GM23338 (cell line): ENCODE measurements around the gene JOSD2. TPM values are rescaled to one million over a fixed set of nuclear protein-coding genes. Genes with fewer than 3 reads are reported as not detected.

Experiments
- ATAC-seq: fragments of 200-7000 bp; cut with Tn5 transposase; 3 replicates; pipeline ENCODE4 v1.9.1; 2020
- DNase-seq: peaks from one replicate; pipeline ENCODE4 v3.0.0-alpha.2; 2015; ENCODE audit warnings: low spot score
- H2AFZ ChIP-seq: fragments of 200-600 bp; sonication (generic); 2 replicates; pipeline ENCODE4 v1.8.0; 2016; ENCODE audit warnings: antibody characterized with exemption, mild to moderate bottlenecking, moderate library complexity
- H3F3A ChIP-seq: fragments of 200-600 bp; sonication (generic); replicated peaks from 2 replicates; pipeline ENCODE4 v1.8.0; 2017; ENCODE audit warnings: antibody characterized with exemption, mixed run types, low read depth
- H3K27ac ChIP-seq: fragments of 200-600 bp; sonication (generic); 2 replicates; pipeline ENCODE4 v1.6.1; 2016; ENCODE audit warnings: low read depth
- H3K27me3 ChIP-seq: fragments of 200-600 bp; sonication (generic); 2 replicates; pipeline ENCODE4 v1.8.0; 2016; ENCODE audit warnings: mild to moderate bottlenecking, mixed run types, moderate library complexity; ENCODE audit not compliant: insufficient read depth
- H3K36me3 ChIP-seq: fragments of 200-600 bp; sonication (generic); 2 replicates; pipeline ENCODE4 v1.8.0; 2016; ENCODE audit warnings: mild to moderate bottlenecking; ENCODE audit not compliant: insufficient read depth
- H3K4me1 ChIP-seq: fragments of 200-600 bp; sonication (generic); 2 replicates; pipeline ENCODE4 v1.8.0; 2016; ENCODE audit warnings: mild to moderate bottlenecking, moderate library complexity; ENCODE audit not compliant: insufficient read depth
- H3K4me2 ChIP-seq: fragments of 200-600 bp; sonication (generic); 2 replicates; pipeline ENCODE4 v1.7.1; 2017; ENCODE audit warnings: mixed run types
- H3K4me3 ChIP-seq: fragments of 200-600 bp; sonication (generic); 2 replicates; pipeline ENCODE4 v1.6.1; 2016; ENCODE audit warnings: mixed run types
- H3K79me2 ChIP-seq: fragments of 200-600 bp; sonication (generic); replicated peaks from 2 replicates; pipeline ENCODE4 v1.8.0; 2017; ENCODE audit warnings: mild to moderate bottlenecking; ENCODE audit not compliant: insufficient read depth
- H3K9me2 ChIP-seq: fragments of 200-600 bp; sonication (generic); 2 replicates; pipeline ENCODE4 v1.8.0; 2017; ENCODE audit not compliant: insufficient read depth
- H4K20me1 ChIP-seq: fragments of 200-600 bp; sonication (generic); replicated peaks from 2 replicates; pipeline ENCODE4 v1.8.0; 2017; ENCODE audit warnings: mild to moderate bottlenecking; ENCODE audit not compliant: insufficient read depth
- H3K27ac Mint-ChIP-seq: 2 replicates; pipeline ENCODE4 v1.8.0; 2020; ENCODE audit warnings: inconsistent platforms, mild to moderate bottlenecking, moderate library complexity, mixed read lengths
- H3K27me3 Mint-ChIP-seq: 3 replicates; pipeline ENCODE4 v1.8.0; 2022; ENCODE audit warnings: low read depth, mild to moderate bottlenecking, moderate library complexity, mixed read lengths, inconsistent platforms; ENCODE audit not compliant: insufficient read depth, poor library complexity
- H3K36me3 Mint-ChIP-seq: 3 replicates; pipeline ENCODE4 v1.8.0; 2021; ENCODE audit warnings: low read depth, mild to moderate bottlenecking, inconsistent platforms, moderate library complexity, mixed read lengths
- H3K4me1 Mint-ChIP-seq: 3 replicates; pipeline ENCODE4 v1.8.0; 2020; ENCODE audit warnings: mild to moderate bottlenecking, inconsistent platforms, mixed read lengths
- H3K4me3 Mint-ChIP-seq: 3 replicates; pipeline ENCODE4 v1.8.0; 2021; ENCODE audit warnings: moderate library complexity, mild to moderate bottlenecking, inconsistent platforms, mixed read lengths
- H3K9me3 Mint-ChIP-seq: 3 replicates; pipeline ENCODE4 v1.8.0; 2020; ENCODE audit warnings: moderate library complexity, mild to moderate bottlenecking, inconsistent platforms, mixed read lengths
- CREB1 ChIP-seq: fragments of 250-450 bp; sonication (Bioruptor Pico); IDR thresholded peaks from 2 replicates; pipeline ENCODE4 v1.5.0; 2020; ENCODE audit warnings: low read depth, mild to moderate bottlenecking, moderate library complexity
- EZH2 ChIP-seq: fragments of 200-600 bp; sonication (generic); IDR thresholded peaks from one replicate; pipeline ENCODE4 v1.8.0; 2017; ENCODE audit warnings: antibody characterized with exemption, mild to moderate bottlenecking, low read depth; ENCODE audit not compliant: unreplicated experiment
- EZH2phosphoT487 ChIP-seq: fragments of 200-600 bp; sonication (generic); IDR thresholded peaks from one replicate; pipeline ENCODE4 v1.8.1; 2018; ENCODE audit warnings: antibody characterized with exemption; ENCODE audit not compliant: unreplicated experiment
- JUNB ChIP-seq: IDR thresholded peaks from one replicate; pipeline ENCODE4 v1.6.1; 2016; ENCODE audit warnings: antibody characterized with exemption; ENCODE audit not compliant: unreplicated experiment
- NANOG ChIP-seq: IDR thresholded peaks from 2 replicates; pipeline ENCODE4 v1.6.1; 2016; ENCODE audit warnings: antibody characterized with exemption, borderline replicate concordance
- POLR2AphosphoS5 ChIP-seq: IDR thresholded peaks from 2 replicates; pipeline ENCODE4 v1.6.1; 2016; ENCODE audit warnings: antibody characterized with exemption, low read depth
- STAT1 ChIP-seq: IDR thresholded peaks from one replicate; pipeline ENCODE4 v1.6.1; 2016; ENCODE audit warnings: antibody characterized with exemption; ENCODE audit not compliant: unreplicated experiment
- ZNF114 ChIP-seq: fragments of 250-450 bp; sonication (Bioruptor Pico); IDR thresholded peaks from 2 replicates; pipeline ENCODE4 v1.5.0; 2020; ENCODE audit warnings: mild to moderate bottlenecking, moderate library complexity
- ZNF331 ChIP-seq: fragments of 250-450 bp; sonication (Bioruptor Pico); IDR thresholded peaks from 2 replicates; pipeline ENCODE4 v1.5.0; 2020; ENCODE audit warnings: low read depth, mild to moderate bottlenecking, moderate library complexity
- polyA plus RNA-seq: library from polyadenylated mRNA; unstranded; fragments of >200 nt; fragmentation: Nextera tagmentation; extraction: Ambion mirVana; gene quantifications from 2 replicates; pipeline ENCODE4 v1.2.1, GENCODE V29; 2016
- total RNA-seq: library from RNA; depleted of rRNA; stranded (reverse); fragments of >200 nt; shearing (Covaris generic); gene quantifications from 2 replicates; pipeline ENCODE4 v1.2.3, GENCODE V29; 2014
- TF ChIP-seq, protein P1 (sequence below): IDR thresholded peaks from one replicate; pipeline ENCODE4 v1.6.1; 2018; ENCODE audit warnings: antibody characterized with exemption; ENCODE audit not compliant: unreplicated experiment
- TF ChIP-seq, protein P2 (sequence below): IDR thresholded peaks from 2 replicates; pipeline ENCODE4 v1.6.1; 2016; ENCODE audit warnings: antibody characterized with exemption
- TF ChIP-seq, protein P3 (sequence below), 2 experiments: fragments of 200-600 bp in 1 of 2; sonication (generic) in 1 of 2; conservative IDR thresholded peaks; 2 replicates each; pipeline versions ENCODE4 v1.5.1 to v1.6.1; 2016 to 2017; ENCODE audit warnings: antibody characterized with exemption in 2 of 2, low read depth in 2 of 2, mild to moderate bottlenecking in 2 of 2, moderate library complexity in 1 of 2
- TF ChIP-seq, protein P4 (sequence below): fragments of 250-450 bp; sonication (Bioruptor Pico); IDR thresholded peaks from 2 replicates; pipeline ENCODE4 v1.5.0; 2020; ENCODE audit warnings: mild to moderate bottlenecking, moderate library complexity

JOSD2 gene
- total and polyA plus RNA-seq, 2 experiments from 2014 or later: 3.3 to 5.8 TPM

DNA sequence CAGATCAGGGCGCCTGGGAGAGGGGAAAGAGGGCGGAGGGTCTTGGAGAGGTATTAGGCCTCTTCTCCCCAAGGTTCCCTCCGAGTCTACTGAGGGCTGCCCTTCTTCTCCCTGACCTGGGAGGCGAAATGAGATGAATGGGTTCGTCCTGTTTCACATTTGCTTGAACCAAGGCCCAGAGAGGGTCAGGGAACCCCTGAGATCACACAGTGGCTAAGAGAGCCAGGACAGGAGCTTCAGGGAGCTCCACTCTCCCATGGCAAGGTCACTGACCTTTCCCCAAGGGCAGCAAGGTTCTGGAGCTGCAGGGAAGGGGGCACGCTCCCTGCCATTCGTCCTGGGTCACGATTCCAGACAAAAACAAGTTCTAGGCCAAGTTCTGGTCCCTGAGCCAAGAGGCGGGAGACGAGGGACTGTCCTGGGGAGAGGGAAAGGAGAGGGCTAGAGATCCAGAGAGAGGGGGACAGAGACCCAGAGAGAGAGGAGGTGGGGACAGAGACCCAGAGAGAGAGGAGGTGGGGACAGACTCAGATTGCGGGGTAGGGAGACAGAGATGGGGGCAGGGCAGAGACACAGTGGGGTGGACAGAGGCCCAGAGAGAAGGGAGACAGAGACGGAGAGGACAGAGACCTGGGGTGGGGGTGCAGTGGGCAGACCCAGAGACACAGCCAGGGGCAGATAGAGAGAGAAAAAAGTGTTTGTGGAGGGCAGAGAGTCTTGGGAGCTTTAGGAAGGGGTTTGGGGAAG, 2.2 kb upstream of the JOSD2 start:
- no peaks in the 10 kb centered on the region for H3K4me1 Mint-ChIP-seq
- peaks cover 12% of the 10 kb centered on the region for H3K27me3 Mint-ChIP-seq
- H3K4me3 Mint-ChIP-seq: no peak overlapping the region
- H3K79me2 ChIP-seq: no peaks in the 10 kb centered on the region
- no peak for ATAC-seq
- peaks cover 30% of the 10 kb centered on the region for H3K27me3 ChIP-seq
- no peak overlapping the region for H3K27ac ChIP-seq
- no peak overlapping the region for H3K27ac Mint-ChIP-seq
- DNase-seq: no peak
- H3F3A ChIP-seq: no peaks in the 10 kb centered on the region
- peaks cover 10% of the 10 kb centered on the region; the same call in 1 of the 2 replicates for H3K4me1 ChIP-seq
- no peaks in the 10 kb centered on the region for H3K9me2 ChIP-seq
- no peak for TF ChIP-seq ZNF114 (CRISPR knock-in tag)
- TF ChIP-seq, protein P1, sequence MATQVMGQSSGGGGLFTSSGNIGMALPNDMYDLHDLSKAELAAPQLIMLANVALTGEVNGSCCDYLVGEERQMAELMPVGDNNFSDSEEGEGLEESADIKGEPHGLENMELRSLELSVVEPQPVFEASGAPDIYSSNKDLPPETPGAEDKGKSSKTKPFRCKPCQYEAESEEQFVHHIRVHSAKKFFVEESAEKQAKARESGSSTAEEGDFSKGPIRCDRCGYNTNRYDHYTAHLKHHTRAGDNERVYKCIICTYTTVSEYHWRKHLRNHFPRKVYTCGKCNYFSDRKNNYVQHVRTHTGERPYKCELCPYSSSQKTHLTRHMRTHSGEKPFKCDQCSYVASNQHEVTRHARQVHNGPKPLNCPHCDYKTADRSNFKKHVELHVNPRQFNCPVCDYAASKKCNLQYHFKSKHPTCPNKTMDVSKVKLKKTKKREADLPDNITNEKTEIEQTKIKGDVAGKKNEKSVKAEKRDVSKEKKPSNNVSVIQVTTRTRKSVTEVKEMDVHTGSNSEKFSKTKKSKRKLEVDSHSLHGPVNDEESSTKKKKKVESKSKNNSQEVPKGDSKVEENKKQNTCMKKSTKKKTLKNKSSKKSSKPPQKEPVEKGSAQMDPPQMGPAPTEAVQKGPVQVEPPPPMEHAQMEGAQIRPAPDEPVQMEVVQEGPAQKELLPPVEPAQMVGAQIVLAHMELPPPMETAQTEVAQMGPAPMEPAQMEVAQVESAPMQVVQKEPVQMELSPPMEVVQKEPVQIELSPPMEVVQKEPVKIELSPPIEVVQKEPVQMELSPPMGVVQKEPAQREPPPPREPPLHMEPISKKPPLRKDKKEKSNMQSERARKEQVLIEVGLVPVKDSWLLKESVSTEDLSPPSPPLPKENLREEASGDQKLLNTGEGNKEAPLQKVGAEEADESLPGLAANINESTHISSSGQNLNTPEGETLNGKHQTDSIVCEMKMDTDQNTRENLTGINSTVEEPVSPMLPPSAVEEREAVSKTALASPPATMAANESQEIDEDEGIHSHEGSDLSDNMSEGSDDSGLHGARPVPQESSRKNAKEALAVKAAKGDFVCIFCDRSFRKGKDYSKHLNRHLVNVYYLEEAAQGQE: no peak
- TF ChIP-seq, protein P2, sequence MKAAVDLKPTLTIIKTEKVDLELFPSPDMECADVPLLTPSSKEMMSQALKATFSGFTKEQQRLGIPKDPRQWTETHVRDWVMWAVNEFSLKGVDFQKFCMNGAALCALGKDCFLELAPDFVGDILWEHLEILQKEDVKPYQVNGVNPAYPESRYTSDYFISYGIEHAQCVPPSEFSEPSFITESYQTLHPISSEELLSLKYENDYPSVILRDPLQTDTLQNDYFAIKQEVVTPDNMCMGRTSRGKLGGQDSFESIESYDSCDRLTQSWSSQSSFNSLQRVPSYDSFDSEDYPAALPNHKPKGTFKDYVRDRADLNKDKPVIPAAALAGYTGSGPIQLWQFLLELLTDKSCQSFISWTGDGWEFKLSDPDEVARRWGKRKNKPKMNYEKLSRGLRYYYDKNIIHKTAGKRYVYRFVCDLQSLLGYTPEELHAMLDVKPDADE: no peak
- no peak for TF ChIP-seq ZNF331 (CRISPR knock-in tag)
- TF ChIP-seq, protein P3, sequence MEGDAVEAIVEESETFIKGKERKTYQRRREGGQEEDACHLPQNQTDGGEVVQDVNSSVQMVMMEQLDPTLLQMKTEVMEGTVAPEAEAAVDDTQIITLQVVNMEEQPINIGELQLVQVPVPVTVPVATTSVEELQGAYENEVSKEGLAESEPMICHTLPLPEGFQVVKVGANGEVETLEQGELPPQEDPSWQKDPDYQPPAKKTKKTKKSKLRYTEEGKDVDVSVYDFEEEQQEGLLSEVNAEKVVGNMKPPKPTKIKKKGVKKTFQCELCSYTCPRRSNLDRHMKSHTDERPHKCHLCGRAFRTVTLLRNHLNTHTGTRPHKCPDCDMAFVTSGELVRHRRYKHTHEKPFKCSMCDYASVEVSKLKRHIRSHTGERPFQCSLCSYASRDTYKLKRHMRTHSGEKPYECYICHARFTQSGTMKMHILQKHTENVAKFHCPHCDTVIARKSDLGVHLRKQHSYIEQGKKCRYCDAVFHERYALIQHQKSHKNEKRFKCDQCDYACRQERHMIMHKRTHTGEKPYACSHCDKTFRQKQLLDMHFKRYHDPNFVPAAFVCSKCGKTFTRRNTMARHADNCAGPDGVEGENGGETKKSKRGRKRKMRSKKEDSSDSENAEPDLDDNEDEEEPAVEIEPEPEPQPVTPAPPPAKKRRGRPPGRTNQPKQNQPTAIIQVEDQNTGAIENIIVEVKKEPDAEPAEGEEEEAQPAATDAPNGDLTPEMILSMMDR (conservative IDR thresholded peaks at IDR 0.05; ENCODE audit: low read depth in 2 of 2): no peak
- TF ChIP-seq JUNB: no peak
- TF ChIP-seq, protein P4, sequence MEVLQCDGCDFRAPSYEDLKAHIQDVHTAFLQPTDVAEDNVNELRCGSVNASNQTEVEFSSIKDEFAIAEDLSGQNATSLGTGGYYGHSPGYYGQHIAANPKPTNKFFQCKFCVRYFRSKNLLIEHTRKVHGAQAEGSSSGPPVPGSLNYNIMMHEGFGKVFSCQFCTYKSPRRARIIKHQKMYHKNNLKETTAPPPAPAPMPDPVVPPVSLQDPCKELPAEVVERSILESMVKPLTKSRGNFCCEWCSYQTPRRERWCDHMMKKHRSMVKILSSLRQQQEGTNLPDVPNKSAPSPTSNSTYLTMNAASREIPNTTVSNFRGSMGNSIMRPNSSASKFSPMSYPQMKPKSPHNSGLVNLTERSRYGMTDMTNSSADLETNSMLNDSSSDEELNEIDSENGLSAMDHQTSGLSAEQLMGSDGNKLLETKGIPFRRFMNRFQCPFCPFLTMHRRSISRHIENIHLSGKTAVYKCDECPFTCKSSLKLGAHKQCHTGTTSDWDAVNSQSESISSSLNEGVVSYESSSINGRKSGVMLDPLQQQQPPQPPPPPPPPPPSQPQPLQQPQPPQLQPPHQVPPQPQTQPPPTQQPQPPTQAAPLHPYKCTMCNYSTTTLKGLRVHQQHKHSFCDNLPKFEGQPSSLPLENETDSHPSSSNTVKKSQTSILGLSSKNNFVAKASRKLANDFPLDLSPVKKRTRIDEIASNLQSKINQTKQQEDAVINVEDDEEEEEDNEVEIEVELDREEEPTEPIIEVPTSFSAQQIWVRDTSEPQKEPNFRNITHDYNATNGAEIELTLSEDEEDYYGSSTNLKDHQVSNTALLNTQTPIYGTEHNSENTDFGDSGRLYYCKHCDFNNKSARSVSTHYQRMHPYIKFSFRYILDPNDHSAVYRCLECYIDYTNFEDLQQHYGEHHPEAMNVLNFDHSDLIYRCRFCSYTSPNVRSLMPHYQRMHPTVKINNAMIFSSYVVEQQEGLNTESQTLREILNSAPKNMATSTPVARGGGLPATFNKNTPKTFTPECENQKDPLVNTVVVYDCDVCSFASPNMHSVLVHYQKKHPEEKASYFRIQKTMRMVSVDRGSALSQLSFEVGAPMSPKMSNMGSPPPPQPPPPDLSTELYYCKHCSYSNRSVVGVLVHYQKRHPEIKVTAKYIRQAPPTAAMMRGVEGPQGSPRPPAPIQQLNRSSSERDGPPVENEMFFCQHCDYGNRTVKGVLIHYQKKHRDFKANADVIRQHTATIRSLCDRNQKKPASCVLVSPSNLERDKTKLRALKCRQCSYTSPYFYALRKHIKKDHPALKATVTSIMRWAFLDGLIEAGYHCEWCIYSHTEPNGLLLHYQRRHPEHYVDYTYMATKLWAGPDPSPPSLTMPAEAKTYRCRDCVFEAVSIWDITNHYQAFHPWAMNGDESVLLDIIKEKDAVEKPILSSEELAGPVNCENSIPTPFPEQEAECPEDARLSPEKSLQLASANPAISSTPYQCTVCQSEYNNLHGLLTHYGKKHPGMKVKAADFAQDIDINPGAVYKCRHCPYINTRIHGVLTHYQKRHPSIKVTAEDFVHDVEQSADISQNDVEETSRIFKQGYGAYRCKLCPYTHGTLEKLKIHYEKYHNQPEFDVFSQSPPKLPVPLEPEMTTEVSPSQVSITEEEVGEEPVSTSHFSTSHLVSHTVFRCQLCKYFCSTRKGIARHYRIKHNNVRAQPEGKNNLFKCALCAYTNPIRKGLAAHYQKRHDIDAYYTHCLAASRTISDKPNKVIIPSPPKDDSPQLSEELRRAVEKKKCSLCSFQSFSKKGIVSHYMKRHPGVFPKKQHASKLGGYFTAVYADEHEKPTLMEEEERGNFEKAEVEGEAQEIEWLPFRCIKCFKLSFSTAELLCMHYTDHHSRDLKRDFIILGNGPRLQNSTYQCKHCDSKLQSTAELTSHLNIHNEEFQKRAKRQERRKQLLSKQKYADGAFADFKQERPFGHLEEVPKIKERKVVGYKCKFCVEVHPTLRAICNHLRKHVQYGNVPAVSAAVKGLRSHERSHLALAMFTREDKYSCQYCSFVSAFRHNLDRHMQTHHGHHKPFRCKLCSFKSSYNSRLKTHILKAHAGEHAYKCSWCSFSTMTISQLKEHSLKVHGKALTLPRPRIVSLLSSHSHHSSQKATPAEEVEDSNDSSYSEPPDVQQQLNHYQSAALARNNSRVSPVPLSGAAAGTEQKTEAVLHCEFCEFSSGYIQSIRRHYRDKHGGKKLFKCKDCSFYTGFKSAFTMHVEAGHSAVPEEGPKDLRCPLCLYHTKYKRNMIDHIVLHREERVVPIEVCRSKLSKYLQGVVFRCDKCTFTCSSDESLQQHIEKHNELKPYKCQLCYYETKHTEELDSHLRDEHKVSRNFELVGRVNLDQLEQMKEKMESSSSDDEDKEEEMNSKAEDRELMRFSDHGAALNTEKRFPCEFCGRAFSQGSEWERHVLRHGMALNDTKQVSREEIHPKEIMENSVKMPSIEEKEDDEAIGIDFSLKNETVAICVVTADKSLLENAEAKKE (CRISPR knock-in tag): no peak
- no peak for TF ChIP-seq CREB1
- TF ChIP-seq POLR2AphosphoS5: no peak
- no peak for TF ChIP-seq STAT1
- TF ChIP-seq EZH2phosphoT487: no peak
- no peak for TF ChIP-seq EZH2
- TF ChIP-seq NANOG: no peak
- no peak overlapping the region for H2AFZ ChIP-seq
- H3K4me3 ChIP-seq: no peak overlapping the region
- H3K36me3 Mint-ChIP-seq: peaks cover 24% of the 10 kb centered on the region
- H3K9me3 Mint-ChIP-seq: peaks cover 86% of the 10 kb centered on the region
- no peak overlapping the region for H3K4me2 ChIP-seq
- no peaks in the 10 kb centered on the region; the same call in 1 of the 2 replicates for H4K20me1 ChIP-seq
- H3K36me3 ChIP-seq: no peaks in the 10 kb centered on the region
